Caco-2 (cell line): ENCODE data around the gene DBP. TPM values are rescaled to one million over a fixed set of nuclear protein-coding genes. Genes with fewer than 3 reads are reported as not detected.

Experiments used
- BruUV-seq: library from RNA; stranded (reverse); fragments of 400-500 nt; replicated peaks from 2 replicates; lab custom pipeline; 2021; lab: Mats Ljungman, UMichigan
- CTCF ChIA-PET: fragments of 300-600 bp; sonication (Branson Sonifier 250); formaldehyde crosslinking; loops from one replicate; lab custom pipeline; 2022; ENCODE audit warnings: antibody characterized with exemption; lab: Charles Lee
- POLR2A ChIA-PET: fragments of 300-600 bp; sonication (Branson Sonifier 250); formaldehyde crosslinking; loops from one replicate; lab custom pipeline; 2022; ENCODE audit warnings: antibody characterized with exemption; lab: Charles Lee
- DNase-seq, 2 experiments: peaks; one replicate each; pipeline versions ENCODE4 v3.0.0 to v3.0.0-alpha.2; 2020 to 2022
- H3K27me3 ChIP-seq: replicated peaks from 2 replicates; pipeline ENCODE4 v1.6.0; 2011; ENCODE audit warnings: low read length; ENCODE audit not compliant: control insufficient read depth, insufficient read depth
- H3K36me3 ChIP-seq: 2 replicates; pipeline ENCODE4 v1.5.1; 2011; ENCODE audit warnings: low read length; ENCODE audit not compliant: control insufficient read depth, insufficient read depth
- H3K4me1 ChIP-seq: fragments of 250-450 bp; sonication (Bioruptor Pico); 2 replicates; pipeline ENCODE4 v1.5.1; 2020; ENCODE audit warnings: mild to moderate bottlenecking
- H3K4me3 ChIP-seq: 2 replicates; pipeline ENCODE4 v1.5.1; 2011; ENCODE audit warnings: low read depth, mild to moderate bottlenecking, control low read depth, low read length
- H3K9me3 ChIP-seq: fragments of 250-450 bp; sonication (Bioruptor Pico); 2 replicates; pipeline ENCODE4 v1.5.1; 2020; ENCODE audit warnings: mild to moderate bottlenecking, moderate library complexity
- H3K27ac Mint-ChIP-seq: one replicate; pipeline ENCODE4 v1.8.0; 2022; ENCODE audit warnings: mixed read lengths; ENCODE audit not compliant: unreplicated experiment
- H3K27me3 Mint-ChIP-seq: one replicate; pipeline ENCODE4 v1.8.0; 2022; ENCODE audit warnings: mixed read lengths; ENCODE audit not compliant: insufficient read depth, unreplicated experiment
- H3K36me3 Mint-ChIP-seq: one replicate; pipeline ENCODE4 v1.8.0; 2022; ENCODE audit warnings: mild to moderate bottlenecking, mixed read lengths; ENCODE audit not compliant: insufficient read depth, unreplicated experiment
- H3K4me1 Mint-ChIP-seq: one replicate; pipeline ENCODE4 v1.8.0; 2022; ENCODE audit warnings: low read depth, mixed read lengths; ENCODE audit not compliant: unreplicated experiment
- H3K4me3 Mint-ChIP-seq: one replicate; pipeline ENCODE4 v1.8.0; 2022; ENCODE audit warnings: mild to moderate bottlenecking, moderate library complexity, mixed read lengths; ENCODE audit not compliant: unreplicated experiment
- H3K9me3 Mint-ChIP-seq: one replicate; pipeline ENCODE4 v1.8.0; 2022; ENCODE audit warnings: mixed read lengths; ENCODE audit not compliant: unreplicated experiment
- intact Hi-C: fragments of 100-400 bp; cut with micrococcal nuclease; formaldehyde crosslinking; loops from one replicate; pipeline ENCODE4 v1.10.0; 2022; ENCODE audit not compliant: unreplicated experiment
- total RNA-seq: library from RNA; stranded (reverse); gene quantifications from 2 replicates; pipeline ENCODE4 v1.2.3, GENCODE V29; 2022
- TF ChIP-seq, protein P1 (sequence below), 2 experiments: fragments of 200-600 bp in 1 of 2; IDR thresholded peaks; 1 replicate in 1 of 2; 2 replicates in 1 of 2; pipeline versions ENCODE4 v1.5.1 to v1.8.0; 2011 to 2022; ENCODE audit warnings: antibody characterized with exemption in 1 of 2, control low read depth in 1 of 2, inconsistent platforms in 1 of 2, low read depth in 1 of 2, low read length in 1 of 2, mild to moderate bottlenecking in 1 of 2, moderate library complexity in 1 of 2; ENCODE audit not compliant: insufficient read depth in 1 of 2, severe bottlenecking in 1 of 2, unreplicated experiment in 1 of 2

DBP gene
- total RNA-seq, 1 experiment from 2014 or later, result 17.4 TPM

DNA sequence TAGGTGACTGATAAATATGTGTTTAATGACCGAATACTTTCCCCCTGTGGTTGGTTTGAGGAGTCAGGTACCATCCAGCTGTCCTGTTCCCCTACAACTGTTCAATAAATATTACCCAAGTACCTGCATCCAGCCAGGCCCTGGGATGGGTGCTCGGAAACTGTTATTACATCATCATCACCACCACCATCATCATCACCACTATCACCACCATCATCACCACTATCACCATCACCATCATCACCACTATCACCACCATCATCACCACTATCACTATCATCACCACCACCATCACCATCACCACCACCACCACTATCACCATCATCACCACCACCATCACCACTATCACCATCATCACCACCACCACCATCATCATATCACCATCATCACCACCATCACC, 31.6 kb upstream of the DBP start:
- H3K27me3 ChIP-seq, result no peaks in the 10 kb centered on the region
- H3K9me3 ChIP-seq, result no peaks in the 10 kb centered on the region
- TF ChIP-seq, protein P1, sequence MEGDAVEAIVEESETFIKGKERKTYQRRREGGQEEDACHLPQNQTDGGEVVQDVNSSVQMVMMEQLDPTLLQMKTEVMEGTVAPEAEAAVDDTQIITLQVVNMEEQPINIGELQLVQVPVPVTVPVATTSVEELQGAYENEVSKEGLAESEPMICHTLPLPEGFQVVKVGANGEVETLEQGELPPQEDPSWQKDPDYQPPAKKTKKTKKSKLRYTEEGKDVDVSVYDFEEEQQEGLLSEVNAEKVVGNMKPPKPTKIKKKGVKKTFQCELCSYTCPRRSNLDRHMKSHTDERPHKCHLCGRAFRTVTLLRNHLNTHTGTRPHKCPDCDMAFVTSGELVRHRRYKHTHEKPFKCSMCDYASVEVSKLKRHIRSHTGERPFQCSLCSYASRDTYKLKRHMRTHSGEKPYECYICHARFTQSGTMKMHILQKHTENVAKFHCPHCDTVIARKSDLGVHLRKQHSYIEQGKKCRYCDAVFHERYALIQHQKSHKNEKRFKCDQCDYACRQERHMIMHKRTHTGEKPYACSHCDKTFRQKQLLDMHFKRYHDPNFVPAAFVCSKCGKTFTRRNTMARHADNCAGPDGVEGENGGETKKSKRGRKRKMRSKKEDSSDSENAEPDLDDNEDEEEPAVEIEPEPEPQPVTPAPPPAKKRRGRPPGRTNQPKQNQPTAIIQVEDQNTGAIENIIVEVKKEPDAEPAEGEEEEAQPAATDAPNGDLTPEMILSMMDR (IDR thresholded peaks at IDR 0.05; ENCODE audit: insufficient read depth in 1 of 2, low read depth in 1 of 2, low read length in 1 of 2, severe bottlenecking in 1 of 2, unreplicated experiment in 1 of 2), result no peak
- H3K4me1 ChIP-seq, result peaks cover 16% of the 10 kb centered on the region
- H3K36me3 ChIP-seq, result no peaks in the 10 kb centered on the region
- Mint-ChIP-seq H3K9me3 (peaks cover 11% of the 10 kb centered on the region), H3K27me3 (no peaks in the 10 kb centered on the region), H3K4me1 (peaks cover 7% of the 10 kb centered on the region), H3K27ac (no peak overlapping the region), H3K4me3 (no peak overlapping the region), H3K36me3 (no peaks in the 10 kb centered on the region)
- POLR2A ChIA-PET, result no interaction called here
- intact Hi-C loops, result no loop called here
- H3K4me3 ChIP-seq, result no peak overlapping the region
- CTCF ChIA-PET, result no interaction called here
- BruUV-seq, result no TSS peak
- no peak for DNase-seq

DNA sequence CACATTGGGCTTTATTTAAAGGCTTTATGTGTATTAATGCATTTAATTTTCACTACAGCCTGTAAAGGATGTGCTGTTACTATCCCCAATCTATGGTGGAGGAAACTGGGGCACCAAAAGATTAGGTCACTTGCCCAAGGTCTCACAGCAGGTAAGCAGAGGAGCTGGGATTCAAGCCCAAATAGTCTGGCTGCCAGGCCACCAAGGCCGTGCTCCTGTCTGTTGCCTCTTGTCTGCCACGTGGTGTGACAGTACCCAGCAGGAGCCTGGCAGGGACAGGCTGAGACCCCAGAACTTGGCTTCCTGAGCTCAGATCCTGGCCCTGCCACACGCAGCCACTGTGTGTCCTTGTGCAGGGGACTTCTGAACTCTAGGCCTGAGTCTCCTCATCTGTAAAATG, 31.2 kb upstream of the DBP start:
- H3K9me3 ChIP-seq, result no peaks in the 10 kb centered on the region
- Mint-ChIP-seq H3K9me3 (peaks cover 11% of the 10 kb centered on the region), H3K36me3 (no peaks in the 10 kb centered on the region), H3K27me3 (no peaks in the 10 kb centered on the region), H3K27ac (no peak overlapping the region), H3K4me3 (no peak overlapping the region), H3K4me1 (peaks cover 7% of the 10 kb centered on the region)
- no peak overlapping the region for H3K4me3 ChIP-seq
- BruUV-seq, result no TSS peak
- CTCF ChIA-PET, result no interaction called here
- intact Hi-C loops, result no loop called here
- H3K4me1 ChIP-seq, result peaks cover 16% of the 10 kb centered on the region
- no peak for DNase-seq
- H3K27me3 ChIP-seq, result no peaks in the 10 kb centered on the region
- TF ChIP-seq, protein P1 (IDR thresholded peaks at IDR 0.05; ENCODE audit: insufficient read depth in 1 of 2, low read depth in 1 of 2, low read length in 1 of 2, severe bottlenecking in 1 of 2, unreplicated experiment in 1 of 2), result no peak
- H3K36me3 ChIP-seq, result no peaks in the 10 kb centered on the region
- POLR2A ChIA-PET, result no interaction called here

DNA sequence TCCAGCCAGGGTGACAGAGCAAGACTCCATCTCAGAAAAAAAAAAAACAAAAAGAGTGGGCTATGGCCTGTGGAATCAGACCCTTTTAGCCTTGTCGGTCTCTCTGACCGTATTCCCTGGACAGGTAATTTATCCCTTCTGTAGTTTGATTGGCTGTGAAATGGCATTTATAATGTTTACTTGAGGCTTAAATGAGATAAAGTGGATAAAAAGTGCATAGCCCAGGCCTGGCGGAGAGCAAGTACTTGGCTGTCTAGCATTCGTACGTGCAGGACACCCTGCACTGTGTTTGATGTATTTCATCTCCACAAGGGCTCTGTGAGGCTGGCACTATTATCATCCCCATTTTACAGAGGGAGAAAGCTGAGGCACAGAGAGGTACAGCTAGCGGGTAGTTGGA, 28.6 kb upstream of the DBP start:
- Histone ChIP-seq H3K4me1 (peaks cover 17% of the 10 kb centered on the region), H3K27me3 (no peaks in the 10 kb centered on the region), H3K4me3 (no peak overlapping the region), H3K36me3 (no peaks in the 10 kb centered on the region), H3K9me3 (no peaks in the 10 kb centered on the region)
- Mint-ChIP-seq H3K9me3 (peaks cover 11% of the 10 kb centered on the region), H3K4me3 (no peak overlapping the region), H3K27me3 (no peaks in the 10 kb centered on the region), H3K4me1 (peaks cover 7% of the 10 kb centered on the region), H3K27ac (peak overlapping the region; percentile 69), H3K36me3 (peaks cover 8% of the 10 kb centered on the region)
- intact Hi-C loops, result no loop called here
- DNase-seq, result peak in 1 of 2 experiments; percentile 51
- no TSS peak for BruUV-seq
- POLR2A ChIA-PET, result no interaction called here
- TF ChIP-seq, protein P1 (IDR thresholded peaks at IDR 0.05; ENCODE audit: insufficient read depth in 1 of 2, low read depth in 1 of 2, low read length in 1 of 2, severe bottlenecking in 1 of 2, unreplicated experiment in 1 of 2), result no peak
- CTCF ChIA-PET, result no interaction called here
